GM19372 (cell line): ENCODE measurements around the gene NFATC4.

Source experiments
- ATAC-seq: cut with Tn5 transposase; IDR thresholded peaks from one replicate; pipeline ENCODE4 v1.9.1; 2021; ENCODE audit warnings: mild to moderate bottlenecking, low read depth, moderate library complexity; ENCODE audit not compliant: unreplicated experiment

The NFATC4 gene

DNA sequence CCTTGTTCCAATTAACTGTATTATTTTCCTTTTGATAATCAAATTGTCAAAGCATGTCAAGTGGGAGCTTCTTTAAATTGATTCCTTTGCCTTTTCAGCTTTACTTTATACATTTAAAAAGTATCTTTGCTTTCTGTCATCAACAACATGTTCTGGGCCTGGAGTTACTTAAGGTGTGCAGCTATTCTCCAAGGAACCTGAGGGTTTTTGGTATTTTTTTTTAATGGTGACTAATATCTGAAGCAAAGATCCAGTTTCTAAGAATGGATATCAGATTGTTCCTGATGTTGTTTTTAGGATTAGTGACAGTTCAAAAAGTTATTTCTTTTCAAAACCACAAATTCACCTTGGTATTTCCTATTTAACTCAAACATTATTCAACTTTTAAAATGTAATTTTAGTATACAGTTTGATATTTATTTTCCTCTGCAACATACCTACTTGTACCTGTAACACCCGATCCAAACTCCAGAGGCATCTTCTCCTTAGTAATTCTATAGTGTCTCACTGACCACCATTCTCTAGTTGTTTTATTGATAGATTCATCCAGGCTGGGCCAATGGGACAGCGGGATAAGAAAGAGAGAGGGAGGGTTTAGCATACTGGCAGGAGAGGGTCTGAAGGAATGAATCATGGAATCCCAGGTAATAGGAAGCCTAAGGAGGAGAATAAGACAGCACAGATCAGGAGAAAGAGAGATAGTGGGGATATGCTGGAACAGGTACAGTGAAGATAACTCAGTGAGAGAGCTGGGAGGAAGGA is 58.3 kb downstream of the NFATC4 start:
- ATAC-seq, result no peak

DNA sequence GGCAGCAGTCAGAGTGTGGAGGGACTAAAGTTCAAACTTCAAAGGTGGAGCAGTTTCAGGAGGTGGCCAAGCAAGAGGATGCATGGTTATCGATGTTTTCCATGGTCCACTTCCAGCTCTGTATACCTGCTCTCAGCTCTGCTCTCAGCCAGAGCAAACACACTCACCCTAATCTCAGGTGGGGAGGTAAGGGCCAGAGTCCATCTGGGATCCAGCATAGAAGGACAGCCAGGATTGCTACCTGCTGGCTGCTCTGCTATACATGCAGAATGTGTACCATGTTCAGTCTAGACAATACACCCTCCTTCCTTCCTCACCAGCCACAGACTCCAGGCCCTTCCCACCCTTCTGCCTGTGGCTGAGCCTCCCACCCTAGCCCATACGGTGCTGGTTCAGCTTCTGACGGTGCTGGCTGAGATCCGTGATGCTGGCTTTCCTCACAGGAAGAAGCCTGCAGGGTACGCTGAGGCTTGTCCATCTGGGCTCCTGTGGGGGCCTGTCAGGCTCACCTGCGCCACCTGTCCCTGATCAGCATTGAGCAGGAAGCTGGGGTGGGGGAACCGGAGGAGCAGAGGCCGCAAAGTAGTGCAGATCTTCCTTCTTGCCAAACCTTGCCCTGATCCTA is 59.0 kb downstream of the NFATC4 start:
- no peak for ATAC-seq

DNA sequence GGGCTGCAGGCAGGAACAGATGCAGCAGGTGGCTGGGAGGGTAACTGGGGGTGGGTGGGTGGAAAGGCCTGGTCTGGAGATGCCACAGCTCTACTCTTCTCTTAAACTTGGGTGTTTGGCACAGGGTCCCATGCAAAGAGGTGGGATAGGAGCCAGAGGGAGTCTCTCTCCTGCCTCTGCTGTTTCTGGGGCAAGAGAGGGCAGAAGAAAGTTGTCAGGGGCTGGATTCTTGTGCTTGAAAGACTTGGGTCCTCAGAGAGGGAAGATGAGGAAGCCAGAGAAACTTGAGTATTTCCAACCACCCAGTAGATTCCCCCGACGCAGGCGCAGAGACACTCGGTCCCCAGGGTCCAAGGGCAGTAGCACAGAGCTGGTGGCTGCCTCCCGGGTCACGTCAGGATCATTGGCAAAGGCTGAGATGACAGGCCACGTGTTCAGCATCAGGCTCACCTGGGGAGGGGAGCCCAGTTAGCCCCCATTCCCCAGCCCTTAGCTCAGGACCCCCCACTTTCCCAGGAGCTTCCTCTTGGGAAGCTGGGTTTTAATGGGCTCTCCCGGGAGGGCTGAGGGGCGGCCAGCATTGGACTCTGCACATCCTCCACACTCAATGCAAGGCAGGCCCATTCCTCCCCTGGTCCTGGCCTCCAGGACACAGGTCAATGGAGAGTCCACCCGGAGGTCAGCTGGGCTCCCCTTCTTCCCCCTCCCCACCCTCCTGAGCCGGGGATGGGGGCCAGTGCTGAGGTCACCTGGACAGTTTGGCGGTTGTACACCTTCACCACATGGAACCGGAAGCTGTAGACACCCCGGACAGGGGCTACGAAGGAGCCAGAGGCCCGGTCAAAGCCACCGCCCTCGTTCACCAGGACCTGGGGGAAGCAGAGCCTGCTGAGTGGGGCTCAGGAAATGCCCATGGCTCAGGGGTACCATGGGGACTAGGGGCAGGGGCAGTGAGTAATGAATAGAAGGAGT is 59.8 kb downstream of the NFATC4 start:
- ATAC-seq, result no peak

DNA sequence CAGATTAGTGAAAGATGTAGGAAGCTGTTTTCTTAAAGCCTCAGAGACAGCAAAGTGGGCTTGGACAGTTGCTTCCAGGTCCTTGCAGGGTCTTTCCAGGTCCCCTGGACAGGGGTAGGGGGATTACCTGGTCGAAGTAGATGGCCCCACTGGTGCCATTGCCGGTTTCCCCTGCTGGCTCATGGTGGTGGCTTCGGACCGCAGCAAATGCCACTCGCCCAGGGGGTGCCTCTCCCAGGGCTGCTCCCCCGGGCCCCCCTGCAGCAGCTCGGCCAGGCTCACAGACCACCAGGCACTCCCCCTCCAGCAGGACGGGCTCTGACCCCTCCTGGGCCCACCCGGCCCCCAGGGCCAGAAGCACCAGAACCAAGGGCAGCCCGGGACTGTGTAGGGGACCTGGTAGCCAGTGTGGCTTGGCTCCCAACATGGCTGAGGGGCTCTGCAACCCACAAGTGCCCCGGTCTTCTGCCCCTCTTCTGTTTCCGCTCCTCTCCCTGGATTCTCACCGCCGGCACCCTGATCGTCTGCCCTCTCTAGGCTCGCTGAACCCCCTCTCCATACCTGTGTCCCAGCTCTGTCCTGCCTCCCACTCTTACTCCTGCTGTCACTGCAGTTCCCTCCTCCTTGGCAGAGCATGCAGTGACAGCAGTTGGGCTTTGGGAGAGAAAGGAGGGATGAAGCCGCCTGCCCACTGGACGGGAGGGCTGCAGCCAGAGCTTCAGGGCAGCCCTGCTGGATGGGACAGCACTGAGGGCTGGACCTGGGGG is 60.8 kb downstream of the NFATC4 start:
- no peak for ATAC-seq
